Lower leg skin (tissue), 4 donors: ENCODE data around the gene MTMR2. TPM values are rescaled to one million over a fixed set of nuclear protein-coding genes. Genes with fewer than 3 reads are reported as not detected.

ENCODE experiments used
- DNase-seq, 2 donors: peaks; one replicate each; pipeline ENCODE4 v3.0.0-alpha.2; 2019; ENCODE audit warnings: low spot score in 2 of 2
- H3K4me3 ChIP-seq: fragments of 200-600 bp; sonication (generic); 2 replicates; pipeline ENCODE4 v1.5.1; 2017; ENCODE audit warnings: mild to moderate bottlenecking, low read depth; ENCODE audit not compliant: poor library complexity, severe bottlenecking
- CTCF ChIP-seq, 3 donors: fragments of 450-650 bp; IDR thresholded peaks; one replicate each; pipeline ENCODE4 v1.5.1; 2016; ENCODE audit warnings: antibody characterized with exemption in 3 of 3, mild to moderate bottlenecking in 3 of 3, moderate library complexity in 2 of 3
- POLR2A ChIP-seq, 2 donors: fragments of 450-650 bp; IDR thresholded peaks; one replicate each; pipeline ENCODE4 v1.6.1; 2016 to 2017; ENCODE audit warnings: antibody characterized with exemption in 2 of 2, mild to moderate bottlenecking in 1 of 2, moderate library complexity in 1 of 2
- WGBS, 2 donors: methylation state at CpG; one replicate each; pipeline ENCODE4 v1.1.5; 2018; 5-methylcytosine and 5-hydroxymethylcytosine counted together
- intact Hi-C: fragments of 100-400 bp; cut with DNase I; formaldehyde crosslinking; loops from one replicate; pipeline ENCODE4 v1.15.0; 2023; ENCODE audit warnings: low total_unique reads
- total RNA-seq, 4 donors: library from RNA; depleted of rRNA; stranded (reverse); fragments of >200 nt; gene quantifications; one replicate each; pipeline ENCODE4 v1.1.0, GENCODE V29; 2016

The MTMR2 gene
- total RNA-seq, 4 donors from 2014 or later = 11.1 to 17.4 (median 12.2) TPM

GRCh38 chr11:95792200-95792599, 131.7 kb downstream of the MTMR2 start:
- no peak for DNase-seq
- TF ChIP-seq POLR2A (IDR thresholded peaks at IDR 0.05) (no peak), CTCF (IDR thresholded peaks at IDR 0.05) (no peak)
- intact Hi-C loops = no loop called here
- WGBS, 2 donors = 91% methylated on average over 8 of the region's 8 CpGs
- H3K4me3 ChIP-seq = no peak overlapping the region

DNA sequence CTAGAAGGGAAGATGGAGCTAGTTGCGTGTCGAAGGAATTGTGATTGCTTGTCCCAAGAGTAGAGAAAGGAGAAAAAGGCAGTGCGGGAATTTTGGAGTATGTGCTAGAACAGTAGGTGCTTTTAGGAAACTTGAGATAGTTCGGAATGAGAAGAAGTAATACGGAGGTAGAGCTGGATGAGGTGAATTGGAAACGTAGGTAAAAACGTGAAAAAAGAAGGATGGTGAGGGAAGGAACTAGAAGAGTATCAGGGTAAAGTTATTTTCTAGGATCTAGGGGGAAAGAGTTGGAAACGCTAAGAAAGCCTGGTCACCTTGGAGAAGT, 132.2 kb downstream of the MTMR2 start:
- intact Hi-C loops = no loop called here
- no peak for DNase-seq
- TF ChIP-seq POLR2A (IDR thresholded peaks at IDR 0.05) = no peak
- no peak for TF ChIP-seq CTCF (IDR thresholded peaks at IDR 0.05)
- no peak overlapping the region for H3K4me3 ChIP-seq
- WGBS, 2 donors = 57 to 61% methylated on average over 8 of the region's 8 CpGs

DNA sequence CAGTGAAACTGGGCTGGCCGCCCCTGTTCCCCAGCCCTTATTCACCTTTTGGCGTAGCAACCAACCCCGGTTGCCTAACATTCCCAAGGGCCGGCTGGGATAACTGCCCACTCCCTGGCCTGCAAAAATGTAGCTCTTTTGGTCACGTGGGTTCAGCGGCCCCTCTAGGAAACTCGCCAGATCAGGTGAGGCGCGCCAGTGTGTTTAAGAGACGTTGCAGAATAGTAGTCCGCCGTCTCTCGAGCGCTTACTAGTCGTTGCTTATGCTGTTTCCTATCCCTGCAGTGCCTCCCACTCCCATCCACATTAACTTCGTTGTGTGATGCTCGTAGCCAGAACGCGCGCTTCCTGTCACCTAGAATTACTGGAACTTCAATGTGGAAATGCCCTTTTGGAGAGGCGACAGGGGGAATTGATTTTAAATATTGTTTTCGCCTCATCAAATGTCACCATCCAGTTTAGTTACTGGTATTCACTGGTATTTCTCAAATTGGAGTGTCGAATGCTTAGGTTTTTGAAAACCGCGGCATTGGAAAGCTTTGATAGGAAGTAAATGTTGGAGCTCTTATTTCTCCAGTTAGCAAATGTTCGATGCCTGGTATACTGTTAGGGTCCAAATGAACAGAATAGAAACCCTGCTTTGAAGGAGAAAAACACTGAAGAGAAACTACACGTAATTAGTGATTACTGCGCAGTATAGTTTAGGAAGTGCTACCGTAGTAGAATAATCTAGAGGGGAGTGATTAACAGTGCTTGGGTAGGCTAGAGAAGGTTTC, 132.8 kb downstream of the MTMR2 start:
- intact Hi-C loops = no loop called here
- TF ChIP-seq POLR2A (IDR thresholded peaks at IDR 0.05) (no peak), CTCF (IDR thresholded peaks at IDR 0.05) (no peak)
- peak; percentile 59 to 91 for DNase-seq
- H3K4me3 ChIP-seq = peak overlapping the region; percentile 79
- 9 to 11% methylated on average over 28 to 29 of the region's 29 CpGs for WGBS, 2 donors

GRCh38 chr11:95790123-95790932, 133.6 kb downstream of the MTMR2 start, which contains the start of gene CEP57:
TSS of gene CEP57 (plus strand) at chr11:95790498. CDS start at chr11:95790699, 201 bp downstream.
- 0% methylated on average over 39 to 41 of the region's 55 CpGs for WGBS, 2 donors
- intact Hi-C loops = no loop called here
- H3K4me3 ChIP-seq = peak within 1 kb of the TSS; percentile 84
- TF ChIP-seq POLR2A (IDR thresholded peaks at IDR 0.05) = no peak
- DNase-seq = peak; percentile 97 to 98

- intact Hi-C loops = no loop called here
- H3K4me3 ChIP-seq = peak within 1 kb of the TSS; percentile 84
- WGBS, 2 donors = 0% methylated on average over 35 to 45 of the region's 62 CpGs
- TF ChIP-seq POLR2A (IDR thresholded peaks at IDR 0.05) (peak in 1 of 2 donors; percentile 81), CTCF (IDR thresholded peaks at IDR 0.05) (no peak)
- peak; percentile 98 to 100 for DNase-seq
Measured at GRCh38 chr11:95789506-95790122, 134.3 kb downstream of the MTMR2 start, which contains the start of gene FAM76B. TSS of gene FAM76B (minus strand) at chr11:95789782. CDS start at chr11:95789478, 304 bp downstream.
